Endothelial cell of umbilical vein (primary cell): ENCODE results near the gene GPA33. TPM values are rescaled to one million over a fixed set of nuclear protein-coding genes. Genes with fewer than 3 reads are reported as not detected.

Experiments
- BruUV-seq: library from RNA; stranded (reverse); fragments of 400-500 nt; replicated peaks from 2 replicates; lab custom pipeline; 2021; lab: Mats Ljungman, UMichigan
- CTCF ChIA-PET: fragments of 300-600, 350-600 bp; sonication (Branson Sonifier 250); formaldehyde crosslinking; loops from one replicate; lab custom pipeline; 2021; ENCODE audit warnings: antibody characterized with exemption, inconsistent platforms; lab: Charles Lee
- POLR2A ChIA-PET: fragments of 300-600, 350-600 bp; sonication (Branson Sonifier 250); formaldehyde crosslinking; loops from one replicate; lab custom pipeline; 2021; ENCODE audit warnings: antibody characterized with exemption, inconsistent platforms; lab: Charles Lee
- DNase-seq: peaks from one replicate; pipeline ENCODE4 v3.0.0-alpha.2; 2011; ENCODE audit warnings: low read depth, low spot score
- FAIRE-seq: peaks from 2 replicates; lab custom pipeline; 2011; peaks lifted over from hg19 to GRCh38; lab: Jason Lieb, UNC
- H2AFZ ChIP-seq: 2 replicates; pipeline ENCODE4 v1.6.0; 2012; ENCODE audit warnings: low read depth, low read length, control low read depth, inconsistent platforms
- H3K27ac ChIP-seq: 2 replicates; pipeline ENCODE4 v1.5.1; 2011; ENCODE audit warnings: low read depth, mild to moderate bottlenecking, control low read depth, low read length, moderate library complexity; ENCODE audit not compliant: insufficient read depth
- H3K27me3 ChIP-seq, 2 experiments: 2 replicates each; pipeline versions ENCODE4 v1.6.0 to v1.6.1; 2011; ENCODE audit warnings: low read length in 2 of 2, mixed read lengths in 1 of 2; ENCODE audit not compliant: control insufficient read depth in 2 of 2, insufficient read depth in 2 of 2
- H3K36me3 ChIP-seq, 2 experiments: 2 replicates in 1 of 2; 3 replicates in 1 of 2; pipeline ENCODE4 v1.5.1; 2011; ENCODE audit warnings: low read length in 2 of 2, mild to moderate bottlenecking in 1 of 2, moderate library complexity in 1 of 2; ENCODE audit not compliant: control insufficient read depth in 2 of 2, insufficient read depth in 2 of 2; ENCODE audit errors: extremely low read depth in 1 of 2
- H3K4me1 ChIP-seq: 3 replicates; pipeline ENCODE4 v1.5.1; 2011; ENCODE audit warnings: mild to moderate bottlenecking, low read length; ENCODE audit not compliant: control insufficient read depth, insufficient read depth; ENCODE audit errors: extremely low read depth
- H3K4me2 ChIP-seq: 2 replicates; pipeline ENCODE4 v1.6.1; 2011; ENCODE audit warnings: low read length, control low read depth, mixed read lengths; ENCODE audit not compliant: insufficient read depth
- H3K4me3 ChIP-seq, 3 experiments: fragments of 200-600 bp in 1 of 3; sonication (generic), shearing (Covaris generic) in 1 of 3; replicated peaks in 1 of 3; 2 replicates each; pipeline ENCODE4 v1.5.1; 2011 to 2016; ENCODE audit warnings: control low read depth in 3 of 3, low read length in 3 of 3, mild to moderate bottlenecking in 2 of 3, inconsistent platforms in 1 of 3, low read depth in 1 of 3, moderate library complexity in 1 of 3; ENCODE audit not compliant: insufficient read depth in 1 of 3
- H3K79me2 ChIP-seq: 2 replicates; pipeline ENCODE4 v1.6.0; 2012; ENCODE audit warnings: low read length, inconsistent platforms; ENCODE audit not compliant: control insufficient read depth, insufficient read depth
- H3K9ac ChIP-seq: replicated peaks from 2 replicates; pipeline ENCODE3; 2011; ENCODE audit warnings: low read length, control low read depth; ENCODE audit not compliant: insufficient read depth; ENCODE audit errors: extremely low read depth
- H3K9me1 ChIP-seq: replicated peaks from 3 replicates; pipeline ENCODE4 v1.6.0; 2011; ENCODE audit warnings: mild to moderate bottlenecking, low read length; ENCODE audit not compliant: control insufficient read depth, insufficient read depth; ENCODE audit errors: extremely low read depth
- H3K9me3 ChIP-seq: replicated peaks from 2 replicates; pipeline ENCODE4 v1.5.1; 2012; ENCODE audit warnings: low read length, inconsistent platforms; ENCODE audit not compliant: control insufficient read depth, insufficient read depth
- H4K20me1 ChIP-seq: replicated peaks from 2 replicates; pipeline ENCODE3; 2011; ENCODE audit warnings: mild to moderate bottlenecking, low read length; ENCODE audit not compliant: control insufficient read depth, insufficient read depth; ENCODE audit errors: extremely low read depth
- CTCF ChIP-seq, 2 donors: IDR thresholded peaks; 1 replicate in 1 of 2; 2 replicates in 1 of 2; pipeline ENCODE4 v1.5.1; 2011; ENCODE audit warnings: low read length in 2 of 2, mild to moderate bottlenecking in 2 of 2, moderate library complexity in 2 of 2, control low read depth in 1 of 2, inconsistent platforms in 1 of 2, low read depth in 1 of 2; ENCODE audit not compliant: insufficient read depth in 1 of 2; ENCODE audit errors: extremely low read depth in 1 of 2
- FOS ChIP-seq: IDR thresholded peaks from 2 replicates; pipeline ENCODE4 v1.6.1; 2011; ENCODE audit warnings: mild to moderate bottlenecking, low read length, moderate library complexity, borderline replicate concordance; ENCODE audit not compliant: insufficient read depth
- GATA2 ChIP-seq: IDR thresholded peaks from 2 replicates; pipeline ENCODE4 v1.7.0; 2011; ENCODE audit warnings: low read depth, mild to moderate bottlenecking, moderate library complexity, mixed read lengths, low read length; ENCODE audit not compliant: insufficient read length, insufficient read depth
- JUN ChIP-seq: IDR thresholded peaks from 2 replicates; pipeline ENCODE4 v1.6.1; 2011; ENCODE audit warnings: borderline replicate concordance, low read depth; ENCODE audit not compliant: insufficient read length, insufficient read depth
- MAX ChIP-seq: IDR thresholded peaks from 2 replicates; pipeline ENCODE4 v1.6.1; 2011; ENCODE audit not compliant: insufficient read depth, insufficient read length
- MYC ChIP-seq: IDR thresholded peaks from one replicate; pipeline ENCODE4 v1.6.1; 2011; ENCODE audit warnings: mild to moderate bottlenecking, low read depth, low read length
- POLR2A ChIP-seq: IDR thresholded peaks from 2 replicates; pipeline ENCODE4 v1.6.1; 2012; ENCODE audit warnings: low read depth, mild to moderate bottlenecking, control low read depth, low read length
- dilution Hi-C: fragments of 300-500 bp; cut with MboI; formaldehyde crosslinking; loops from one replicate; pipeline ENCODE4 v1.15.0; 2019; ENCODE audit warnings: low sequenced_read_pairs; ENCODE audit not compliant: extremely low pct_ligation_motif_present
- intact Hi-C: fragments of 100-400 bp; cut with micrococcal nuclease; formaldehyde crosslinking; loops from one replicate; pipeline ENCODE4 v1.10.0; 2022
- polyA plus RNA-seq, 4 experiments: library from polyadenylated mRNA; depleted of rRNA in 3 of 4; stranded (reverse) in 3 of 4; unstranded in 1 of 4; fragments of >200 nt; gene quantifications; 2 replicates each; pipeline versions ENCODE4 v1.2.1 to v1.2.3, GENCODE V29; 2011 to 2012; ENCODE audit warnings: missing spikeins in 1 of 4
- total RNA-seq: library from RNA; stranded (reverse); gene quantifications from 2 replicates; pipeline ENCODE4 v1.2.3, GENCODE V29; 2021

GPA33 gene
- total and polyA plus RNA-seq, 2 donors (not counting 3 experiments of a cell fraction or from before 2014, with no cell fraction given): not detected

DNA sequence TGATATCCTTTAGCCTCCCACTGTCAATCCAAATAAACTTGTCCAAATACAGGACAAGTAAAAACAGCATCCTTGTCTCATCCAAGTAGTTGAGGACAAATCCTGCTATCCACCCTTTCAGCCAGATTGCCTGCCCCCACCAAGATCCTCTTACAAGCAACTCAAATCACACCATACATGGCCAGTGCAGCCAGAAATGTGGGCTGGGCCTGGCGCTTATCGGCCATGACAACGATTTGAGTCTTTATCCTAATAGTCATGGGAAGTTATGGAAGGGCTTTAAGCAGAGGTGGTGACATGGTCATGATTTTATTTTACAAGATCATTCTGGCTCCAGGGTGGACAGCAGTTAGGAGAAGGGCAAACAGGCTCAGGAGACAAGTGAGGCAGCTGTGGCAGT lies 6.3 kb downstream of the GPA33 start:
- no peak overlapping the region for H3K4me2 ChIP-seq
- no peak for DNase-seq
- no TSS peak for BruUV-seq
- CTCF ChIA-PET: no interaction called here
- no peak overlapping the region for H2AFZ ChIP-seq
- H3K79me2 ChIP-seq: no peaks in the 10 kb centered on the region
- POLR2A ChIA-PET: no interaction called here
- TF ChIP-seq CTCF (IDR thresholded peaks at IDR 0.05; ENCODE audit: extremely low read depth in 1 of 2, insufficient read depth in 1 of 2, low read depth in 1 of 2, low read length in 2 of 2) (no peak), MAX (no peak), FOS (no peak), MYC (no peak), POLR2A (no peak), GATA2 (no peak), JUN (no peak)
- peaks cover 0 to 2% of the 10 kb centered on the region in 2 experiments for H3K27me3 ChIP-seq
- H3K9ac ChIP-seq: no peak overlapping the region
- intact Hi-C loops: no loop called here
- no peaks in the 10 kb centered on the region for H3K36me3 ChIP-seq
- dilution Hi-C loops: no loop called here
- FAIRE-seq: no peak
- no peak overlapping the region for H3K4me3 ChIP-seq
- no peaks in the 10 kb centered on the region for H3K9me3 ChIP-seq
- H3K4me1 ChIP-seq: no peaks in the 10 kb centered on the region
- H3K9me1 ChIP-seq: no peaks in the 10 kb centered on the region
- H3K27ac ChIP-seq: no peak overlapping the region
- no peaks in the 10 kb centered on the region for H4K20me1 ChIP-seq
